GM18867 (cell line): ENCODE results near the gene KRT4.

Experiments used
- ATAC-seq: cut with Tn5 transposase; IDR thresholded peaks from one replicate; pipeline ENCODE4 v1.9.1; 2021; ENCODE audit warnings: mild to moderate bottlenecking, moderate library complexity; ENCODE audit not compliant: unreplicated experiment

Gene KRT4

GRCh38 chr12:52809166-52809565, 4.8 kb downstream of the KRT4 start:
- no peak for ATAC-seq

GRCh38 chr12:52808573-52809160, 5.2 kb downstream of the KRT4 start:
- ATAC-seq = no peak

- ATAC-seq = no peak
Measured at GRCh38 chr12:52807544-52808470, 6.1 kb downstream of the KRT4 start.

- no peak for ATAC-seq
Measured at GRCh38 chr12:52806821-52807543, 6.9 kb downstream of the KRT4 start.

GRCh38 chr12:52806169-52806811, 7.6 kb downstream of the KRT4 start:
- ATAC-seq = no peak

- ATAC-seq = no peak
Measured at GRCh38 chr12:52805739-52806138, 8.2 kb downstream of the KRT4 start.

GRCh38 chr12:52805000-52805399, 8.9 kb downstream of the KRT4 start:
- no peak for ATAC-seq

- ATAC-seq = no peak
Measured at GRCh38 chr12:52802442-52802841, 11.5 kb downstream of the KRT4 start.

- no peak for ATAC-seq
Measured at GRCh38 chr12:52801773-52802172, 12.1 kb downstream of the KRT4 start.

- no peak for ATAC-seq
Measured at GRCh38 chr12:52800259-52800917, 13.5 kb downstream of the KRT4 start.

GRCh38 chr12:52799505-52800211, 14.3 kb downstream of the KRT4 start:
- no peak for ATAC-seq

- no peak for ATAC-seq
Measured at GRCh38 chr12:52798671-52799504, 15.0 kb downstream of the KRT4 start.

GRCh38 chr12:52798003-52798670, 15.8 kb downstream of the KRT4 start:
- ATAC-seq = no peak

- ATAC-seq = no peak
Measured at GRCh38 chr12:52797529-52797894, 16.4 kb downstream of the KRT4 start.

GRCh38 chr12:52796839-52797528, 16.9 kb downstream of the KRT4 start:
- ATAC-seq = no peak

- ATAC-seq = no peak
Measured at GRCh38 chr12:52796429-52796794, 17.5 kb downstream of the KRT4 start.

GRCh38 chr12:52795694-52796428, 18.1 kb downstream of the KRT4 start, which contains the start of gene KRT3:
Gene KRT3 (minus strand): TSS chr12:52796117. CDS start chr12:52796042, 75 bp downstream.
- ATAC-seq = no peak
